Activated CD4-positive, alpha-beta memory T cell treated with anti-CD3 and anti-CD28 coated beads for 36 hours (primary cell): ENCODE data around the gene PRDM11. TPM values are rescaled to one million over a fixed set of nuclear protein-coding genes. Genes with fewer than 3 reads are reported as not detected.

Source experiments
- CTCF ChIA-PET: fragments of 350-600 bp; sonication (Branson Sonifier 250); formaldehyde crosslinking; loops from one replicate; lab custom pipeline; 2021; ENCODE audit warnings: antibody characterized with exemption, inconsistent platforms; lab: Charles Lee
- POLR2A ChIA-PET: fragments of 350-600 bp; sonication (Branson Sonifier 250); formaldehyde crosslinking; loops from one replicate; lab custom pipeline; 2021; ENCODE audit warnings: antibody characterized with exemption; lab: Charles Lee
- DNase-seq: peaks from one replicate; pipeline ENCODE4 v3.0.0-alpha.2; 2020
- H3K27ac Mint-ChIP-seq: one replicate; pipeline ENCODE4 v1.8.0; 2021; ENCODE audit warnings: mixed read lengths
- H3K27me3 Mint-ChIP-seq: one replicate; pipeline ENCODE4 v1.8.0; 2021; ENCODE audit warnings: mixed read lengths
- H3K36me3 Mint-ChIP-seq: one replicate; pipeline ENCODE4 v1.8.0; 2021; ENCODE audit warnings: mixed read lengths
- H3K4me1 Mint-ChIP-seq: one replicate; pipeline ENCODE4 v1.8.0; 2021; ENCODE audit warnings: low read depth, mixed read lengths
- H3K4me3 Mint-ChIP-seq: one replicate; pipeline ENCODE4 v1.8.0; 2021; ENCODE audit warnings: mild to moderate bottlenecking, mixed read lengths
- H3K9me3 Mint-ChIP-seq: one replicate; pipeline ENCODE4 v1.8.0; 2021; ENCODE audit warnings: mixed read lengths
- intact Hi-C: fragments of 100-400 bp; cut with micrococcal nuclease; formaldehyde crosslinking; loops from one replicate; pipeline ENCODE4 v1.15.1; 2023
- total RNA-seq, 2 experiments: library from RNA; stranded (reverse); gene quantifications; one replicate each; pipeline ENCODE4 v1.2.3, GENCODE V29; 2021

PRDM11 gene
- total RNA-seq, 2 experiments from 2014 or later, result 1.1 to 1.2 TPM

- CTCF ChIA-PET, result no interaction called here
These were observed 5.0 kb downstream of the PRDM11 start for GRCh38 chr11:45151362-45151982.

GRCh38 chr11:45152740-45153595, 6.5 kb downstream of the PRDM11 start:
- CTCF ChIA-PET, result no interaction called here

More at GRCh38 chr11:45151362-45151982, 5.0 kb downstream of the PRDM11 start:
- DNase-seq, result no peak
- POLR2A ChIA-PET, result no interaction called here
- no peaks in the 10 kb centered on the region for H3K27me3 Mint-ChIP-seq
- no peaks in the 10 kb centered on the region for H3K9me3 Mint-ChIP-seq
- no peak overlapping the region for H3K27ac Mint-ChIP-seq
- intact Hi-C loops, result no loop called here
- H3K36me3 Mint-ChIP-seq, result peaks cover 1% of the 10 kb centered on the region
- H3K4me1 Mint-ChIP-seq, result peaks cover 15% of the 10 kb centered on the region
- no peak overlapping the region for H3K4me3 Mint-ChIP-seq

GRCh38 chr11:45154276-45154675, 7.8 kb downstream of the PRDM11 start:
- DNase-seq, result no peak
- Mint-ChIP-seq H3K27me3 (no peaks in the 10 kb centered on the region), H3K27ac (no peak overlapping the region), H3K36me3 (peaks cover 1% of the 10 kb centered on the region), H3K4me3 (no peak overlapping the region), H3K4me1 (peaks cover 10% of the 10 kb centered on the region), H3K9me3 (no peaks in the 10 kb centered on the region)
- intact Hi-C loops, result no loop called here
- POLR2A ChIA-PET, result no interaction called here
- CTCF ChIA-PET, result interaction anchor here (1.3 kb wide), 2 partner anchors 44 to 50 kb away, joined by 3 to 4 read pairs; no protein-coding TSS in a partner anchor

More at GRCh38 chr11:45152740-45153595, 6.5 kb downstream of the PRDM11 start:
- H3K4me1 Mint-ChIP-seq, result peaks cover 20% of the 10 kb centered on the region
- H3K27me3 Mint-ChIP-seq, result no peaks in the 10 kb centered on the region
- intact Hi-C loops, result no loop called here
- POLR2A ChIA-PET, result interaction anchor here (0.6 kb wide), 1 partner anchor 560 kb away, joined by 3 read pairs; no protein-coding TSS in a partner anchor
- peaks cover 1% of the 10 kb centered on the region for H3K36me3 Mint-ChIP-seq
- no peak overlapping the region for H3K4me3 Mint-ChIP-seq
- DNase-seq, result no peak
- H3K9me3 Mint-ChIP-seq, result no peaks in the 10 kb centered on the region
- H3K27ac Mint-ChIP-seq, result no peak overlapping the region

GRCh38 chr11:45155058-45155551, 8.7 kb downstream of the PRDM11 start:
- Mint-ChIP-seq H3K36me3 (peaks cover under 1% of the 10 kb centered on the region), H3K4me1 (peaks cover 10% of the 10 kb centered on the region), H3K27me3 (no peaks in the 10 kb centered on the region), H3K9me3 (no peaks in the 10 kb centered on the region), H3K4me3 (no peak overlapping the region), H3K27ac (no peak overlapping the region)
- DNase-seq, result no peak
- intact Hi-C loops, result no loop called here
- POLR2A ChIA-PET, result interaction anchor here (1.7 kb wide), 1 partner anchor 8 kb away, joined by 5 read pairs; no protein-coding TSS in a partner anchor
- CTCF ChIA-PET, result interaction anchor here (0.5 to 1.4 kb wide), 4 partner anchors 14 to 1245 kb away, joined by 3 to 4 read pairs (median 4); no protein-coding TSS in a partner anchor

- H3K27ac Mint-ChIP-seq, result no peak overlapping the region
- no peaks in the 10 kb centered on the region for H3K36me3 Mint-ChIP-seq
- H3K4me1 Mint-ChIP-seq, result peaks cover 10% of the 10 kb centered on the region
- POLR2A ChIA-PET, result interaction anchor here (1.7 kb wide), 1 partner anchor 9 kb away, joined by 5 read pairs; no protein-coding TSS in a partner anchor
- intact Hi-C loops, result no loop called here
- H3K4me3 Mint-ChIP-seq, result no peak overlapping the region
- H3K9me3 Mint-ChIP-seq, result no peaks in the 10 kb centered on the region
- CTCF ChIA-PET, result interaction anchor here (1.3 to 1.4 kb wide), 2 partner anchors 14 to 52 kb away, joined by 3 read pairs; no protein-coding TSS in a partner anchor
- DNase-seq, result no peak
- no peaks in the 10 kb centered on the region for H3K27me3 Mint-ChIP-seq
These were observed 9.3 kb downstream of the PRDM11 start for GRCh38 chr11:45155627-45156180.

- no peaks in the 10 kb centered on the region for H3K27me3 Mint-ChIP-seq
- H3K4me3 Mint-ChIP-seq, result no peak overlapping the region
- intact Hi-C loops, result no loop called here
- H3K27ac Mint-ChIP-seq, result no peak overlapping the region
- CTCF ChIA-PET, result interaction anchor here (1.4 kb wide), 1 partner anchor 15 kb away, joined by 3 read pairs; no protein-coding TSS in a partner anchor
- H3K9me3 Mint-ChIP-seq, result no peaks in the 10 kb centered on the region
- H3K4me1 Mint-ChIP-seq, result peaks cover 10% of the 10 kb centered on the region
- DNase-seq, result no peak
- POLR2A ChIA-PET, result interaction anchor here (1.7 kb wide), 1 partner anchor 9 kb away, joined by 5 read pairs; no protein-coding TSS in a partner anchor
- H3K36me3 Mint-ChIP-seq, result no peaks in the 10 kb centered on the region
These were observed 9.8 kb downstream of the PRDM11 start for GRCh38 chr11:45156201-45156600.

GRCh38 chr11:45156741-45157140, 10.3 kb downstream of the PRDM11 start:
- no peak overlapping the region for H3K27ac Mint-ChIP-seq
- intact Hi-C loops, result no loop called here
- no peak overlapping the region for H3K4me3 Mint-ChIP-seq
- DNase-seq, result no peak
- H3K36me3 Mint-ChIP-seq, result no peaks in the 10 kb centered on the region
- ChIA-PET CTCF (interaction anchor here (1.4 kb wide), 1 partner anchor 16 kb away, joined by 3 read pairs; no protein-coding TSS in a partner anchor), POLR2A (interaction anchor here (1.7 kb wide), 1 partner anchor 10 kb away, joined by 5 read pairs; no protein-coding TSS in a partner anchor)
- H3K4me1 Mint-ChIP-seq, result peaks cover 10% of the 10 kb centered on the region
- H3K27me3 Mint-ChIP-seq, result no peaks in the 10 kb centered on the region
- H3K9me3 Mint-ChIP-seq, result no peaks in the 10 kb centered on the region

- POLR2A ChIA-PET, result interaction anchor here (0.7 kb wide), 1 partner anchor 10 kb away, joined by 3 read pairs; no protein-coding TSS in a partner anchor
- intact Hi-C loops, result no loop called here
- Mint-ChIP-seq H3K27ac (no peak overlapping the region), H3K9me3 (no peaks in the 10 kb centered on the region), H3K27me3 (no peaks in the 10 kb centered on the region), H3K4me1 (peaks cover 10% of the 10 kb centered on the region), H3K4me3 (no peak overlapping the region), H3K36me3 (no peaks in the 10 kb centered on the region)
- no peak for DNase-seq
- CTCF ChIA-PET, result no interaction called here
These were observed 11.1 kb downstream of the PRDM11 start for GRCh38 chr11:45157247-45158209.

GRCh38 chr11:45158210-45158731, 11.8 kb downstream of the PRDM11 start:
- H3K4me1 Mint-ChIP-seq, result peaks cover 10% of the 10 kb centered on the region
- ChIA-PET CTCF (no interaction called here), POLR2A (interaction anchor here (0.7 to 1.0 kb wide), 2 partner anchors 9 to 12 kb away, joined by 3 read pairs; no protein-coding TSS in a partner anchor)
- no peak for DNase-seq
- no peaks in the 10 kb centered on the region for H3K36me3 Mint-ChIP-seq
- no peak overlapping the region for H3K27ac Mint-ChIP-seq
- intact Hi-C loops, result no loop called here
- no peak overlapping the region for H3K4me3 Mint-ChIP-seq
- no peaks in the 10 kb centered on the region for H3K27me3 Mint-ChIP-seq
- H3K9me3 Mint-ChIP-seq, result no peaks in the 10 kb centered on the region

- POLR2A ChIA-PET, result interaction anchor here (1.0 kb wide), 1 partner anchor 12 kb away, joined by 3 read pairs; no protein-coding TSS in a partner anchor
- no peak overlapping the region for H3K27ac Mint-ChIP-seq
- H3K4me1 Mint-ChIP-seq, result peaks cover 10% of the 10 kb centered on the region
- intact Hi-C loops, result no loop called here
- no peak for DNase-seq
- no peak overlapping the region for H3K4me3 Mint-ChIP-seq
- no peaks in the 10 kb centered on the region for H3K27me3 Mint-ChIP-seq
- H3K9me3 Mint-ChIP-seq, result no peaks in the 10 kb centered on the region
- no peaks in the 10 kb centered on the region for H3K36me3 Mint-ChIP-seq
- CTCF ChIA-PET, result no interaction called here
These were observed 12.6 kb downstream of the PRDM11 start for GRCh38 chr11:45158891-45159605.
